Measurements from ENCODE around the gene SCARB1. TPM values are rescaled to one million over a fixed set of nuclear protein-coding genes. Genes with fewer than 3 reads are reported as not detected.
A peak's percentile ranks its signal among the peaks of the same experiment; 100 is the strongest.

The SCARB1 gene
- total and polyA plus RNA-seq, 2 of the 13 experiments (the other 11 are each of a cell fraction or from before 2014, with no cell fraction given), result 63.4 to 160 TPM

DNA sequence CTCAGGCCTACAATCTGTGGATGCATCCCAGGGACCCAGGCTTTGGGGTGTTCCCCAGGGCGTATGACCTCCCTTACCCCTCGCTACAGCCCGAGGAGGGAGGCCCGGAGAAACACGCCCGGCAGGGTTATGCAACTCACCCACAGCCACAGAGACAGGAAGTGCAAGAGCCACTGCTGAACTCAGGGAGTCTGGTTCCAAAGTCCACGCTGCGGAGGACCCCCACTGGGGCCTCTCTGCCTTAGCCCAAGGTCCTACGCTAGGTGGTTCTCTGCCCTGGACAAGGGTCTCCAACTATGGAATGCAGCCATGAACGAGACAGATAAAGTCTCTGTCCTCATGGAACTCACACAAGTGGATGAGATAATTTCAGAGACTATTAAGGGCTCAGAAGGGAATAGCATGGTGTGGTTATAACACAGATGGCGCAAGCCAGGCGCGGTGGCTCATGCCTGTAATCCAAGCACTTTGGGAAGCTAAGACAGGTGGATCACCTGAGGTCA, 11.3 kb downstream of the SCARB1 start (continued):
- TF ChIP-seq, protein P1, sequence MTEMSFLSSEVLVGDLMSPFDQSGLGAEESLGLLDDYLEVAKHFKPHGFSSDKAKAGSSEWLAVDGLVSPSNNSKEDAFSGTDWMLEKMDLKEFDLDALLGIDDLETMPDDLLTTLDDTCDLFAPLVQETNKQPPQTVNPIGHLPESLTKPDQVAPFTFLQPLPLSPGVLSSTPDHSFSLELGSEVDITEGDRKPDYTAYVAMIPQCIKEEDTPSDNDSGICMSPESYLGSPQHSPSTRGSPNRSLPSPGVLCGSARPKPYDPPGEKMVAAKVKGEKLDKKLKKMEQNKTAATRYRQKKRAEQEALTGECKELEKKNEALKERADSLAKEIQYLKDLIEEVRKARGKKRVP (CRISPR knock-in tag; IDR thresholded peaks at IDR 0.05), result no peak; a peak in 1 of 4 replicates
- TF ChIP-seq, protein P2, sequence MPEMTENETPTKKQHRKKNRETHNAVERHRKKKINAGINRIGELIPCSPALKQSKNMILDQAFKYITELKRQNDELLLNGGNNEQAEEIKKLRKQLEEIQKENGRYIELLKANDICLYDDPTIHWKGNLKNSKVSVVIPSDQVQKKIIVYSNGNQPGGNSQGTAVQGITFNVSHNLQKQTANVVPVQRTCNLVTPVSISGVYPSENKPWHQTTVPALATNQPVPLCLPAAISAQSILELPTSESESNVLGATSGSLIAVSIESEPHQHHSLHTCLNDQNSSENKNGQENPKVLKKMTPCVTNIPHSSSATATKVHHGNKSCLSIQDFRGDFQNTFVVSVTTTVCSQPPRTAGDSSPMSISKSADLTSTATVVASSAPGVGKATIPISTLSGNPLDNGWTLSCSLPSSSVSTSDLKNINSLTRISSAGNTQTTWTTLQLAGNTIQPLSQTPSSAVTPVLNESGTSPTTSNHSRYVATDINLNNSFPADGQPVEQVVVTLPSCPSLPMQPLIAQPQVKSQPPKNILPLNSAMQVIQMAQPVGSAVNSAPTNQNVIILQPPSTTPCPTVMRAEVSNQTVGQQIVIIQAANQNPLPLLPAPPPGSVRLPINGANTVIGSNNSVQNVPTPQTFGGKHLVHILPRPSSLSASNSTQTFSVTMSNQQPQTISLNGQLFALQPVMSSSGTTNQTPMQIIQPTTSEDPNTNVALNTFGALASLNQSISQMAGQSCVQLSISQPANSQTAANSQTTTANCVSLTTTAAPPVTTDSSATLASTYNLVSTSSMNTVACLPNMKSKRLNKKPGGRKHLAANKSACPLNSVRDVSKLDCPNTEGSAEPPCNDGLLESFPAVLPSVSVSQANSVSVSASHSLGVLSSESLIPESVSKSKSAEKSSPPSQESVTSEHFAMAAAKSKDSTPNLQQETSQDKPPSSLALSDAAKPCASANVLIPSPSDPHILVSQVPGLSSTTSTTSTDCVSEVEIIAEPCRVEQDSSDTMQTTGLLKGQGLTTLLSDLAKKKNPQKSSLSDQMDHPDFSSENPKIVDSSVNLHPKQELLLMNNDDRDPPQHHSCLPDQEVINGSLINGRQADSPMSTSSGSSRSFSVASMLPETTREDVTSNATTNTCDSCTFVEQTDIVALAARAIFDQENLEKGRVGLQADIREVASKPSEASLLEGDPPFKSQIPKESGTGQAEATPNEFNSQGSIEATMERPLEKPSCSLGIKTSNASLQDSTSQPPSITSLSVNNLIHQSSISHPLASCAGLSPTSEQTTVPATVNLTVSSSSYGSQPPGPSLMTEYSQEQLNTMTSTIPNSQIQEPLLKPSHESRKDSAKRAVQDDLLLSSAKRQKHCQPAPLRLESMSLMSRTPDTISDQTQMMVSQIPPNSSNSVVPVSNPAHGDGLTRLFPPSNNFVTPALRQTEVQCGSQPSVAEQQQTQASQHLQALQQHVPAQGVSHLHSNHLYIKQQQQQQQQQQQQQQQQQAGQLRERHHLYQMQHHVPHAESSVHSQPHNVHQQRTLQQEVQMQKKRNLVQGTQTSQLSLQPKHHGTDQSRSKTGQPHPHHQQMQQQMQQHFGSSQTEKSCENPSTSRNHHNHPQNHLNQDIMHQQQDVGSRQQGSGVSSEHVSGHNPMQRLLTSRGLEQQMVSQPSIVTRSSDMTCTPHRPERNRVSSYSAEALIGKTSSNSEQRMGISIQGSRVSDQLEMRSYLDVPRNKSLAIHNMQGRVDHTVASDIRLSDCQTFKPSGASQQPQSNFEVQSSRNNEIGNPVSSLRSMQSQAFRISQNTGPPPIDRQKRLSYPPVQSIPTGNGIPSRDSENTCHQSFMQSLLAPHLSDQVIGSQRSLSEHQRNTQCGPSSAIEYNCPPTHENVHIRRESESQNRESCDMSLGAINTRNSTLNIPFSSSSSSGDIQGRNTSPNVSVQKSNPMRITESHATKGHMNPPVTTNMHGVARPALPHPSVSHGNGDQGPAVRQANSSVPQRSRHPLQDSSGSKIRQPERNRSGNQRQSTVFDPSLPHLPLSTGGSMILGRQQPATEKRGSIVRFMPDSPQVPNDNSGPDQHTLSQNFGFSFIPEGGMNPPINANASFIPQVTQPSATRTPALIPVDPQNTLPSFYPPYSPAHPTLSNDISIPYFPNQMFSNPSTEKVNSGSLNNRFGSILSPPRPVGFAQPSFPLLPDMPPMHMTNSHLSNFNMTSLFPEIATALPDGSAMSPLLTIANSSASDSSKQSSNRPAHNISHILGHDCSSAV (CRISPR knock-in tag; IDR thresholded peaks at IDR 0.05; ENCODE audit: borderline replicate concordance), result no peak
- TF ChIP-seq ZNF101 (CRISPR knock-in tag; IDR thresholded peaks at IDR 0.05; ENCODE audit: borderline replicate concordance, low read depth), result no peak
- TF ChIP-seq KDM4B (CRISPR knock-in tag; IDR thresholded peaks at IDR 0.05), result peak; percentile 89
- no peak for TF ChIP-seq NONO (IDR thresholded peaks at IDR 0.05)
- TF ChIP-seq NONO (CRISPR knock-in tag; conservative IDR thresholded peaks at IDR 0.05), result 0 out of 2 replicates have a peak, but pooled peaks have one; percentile 53
- TF ChIP-seq WIZ (CRISPR knock-in tag; IDR thresholded peaks at IDR 0.05), result no peak
- TF ChIP-seq PRDM10 (CRISPR knock-in tag; IDR thresholded peaks at IDR 0.05; ENCODE audit: low read depth), result peak; percentile 71
- peak; percentile 70; the same call in 1 of the 2 replicates for TF ChIP-seq AHR (CRISPR knock-in tag; IDR thresholded peaks at IDR 0.05)
- TF ChIP-seq ZNF841 (CRISPR knock-in tag; IDR thresholded peaks at IDR 0.05; ENCODE audit: borderline replicate concordance), result no peak
- no peak for TF ChIP-seq HNRNPK (IDR thresholded peaks at IDR 0.05; ENCODE audit: low read depth, low read length, poor library complexity, severe bottlenecking)
- peak; percentile 91 for TF ChIP-seq TBL1XR1 (IDR thresholded peaks at IDR 0.05; ENCODE audit: borderline replicate concordance, low read length, partially characterized antibody)
- peak; percentile 64 for TF ChIP-seq XRCC5 (optimal IDR thresholded peaks at IDR 0.05; ENCODE audit: low read length)
- TF ChIP-seq ZNF746 (CRISPR knock-in tag; IDR thresholded peaks at IDR 0.05), result peak; percentile 92
- TF ChIP-seq FOXK2 (IDR thresholded peaks at IDR 0.05), result no peak
- TF ChIP-seq TERF1 (CRISPR knock-in tag; IDR thresholded peaks at IDR 0.05), result no peak
